Esophagus mucosa (tissue), 1 donor: Measurements from ENCODE around the gene MKI67. TPM values are rescaled to one million over a fixed set of nuclear protein-coding genes. Genes with fewer than 3 reads are reported as not detected.

Source experiments
- ATAC-seq: fragments of 200-7000 bp; cut with Tn5 transposase; one replicate; pipeline ENCODE4 v1.9.1; 2020
- total RNA-seq: library from RNA; stranded (reverse); gene quantifications from one replicate; pipeline ENCODE4 v1.2.4, GENCODE V29; 2023
- donor health status: DM: yes; HTN: yes; CAD: no.

The MKI67 gene
- total RNA-seq, 1 donor from 2014 or later = 51.7 TPM

GRCh38 chr10:128083191-128083895 is 42.9 kb downstream of the MKI67 start:
- no peak for ATAC-seq

- ATAC-seq = no peak
These were observed 44.5 kb downstream of the MKI67 start for GRCh38 chr10:128081720-128082119.

- ATAC-seq = no peak
These were observed 45.0 kb downstream of the MKI67 start for GRCh38 chr10:128081222-128081621.

GRCh38 chr10:128080641-128081040 is 45.6 kb downstream of the MKI67 start:
- no peak for ATAC-seq

GRCh38 chr10:128080231-128080630 is 46.0 kb downstream of the MKI67 start:
- no peak for ATAC-seq

- peak; percentile 56 for ATAC-seq
These were observed 47.9 kb downstream of the MKI67 start for GRCh38 chr10:128078136-128078969.

GRCh38 chr10:128077155-128077875 is 48.9 kb downstream of the MKI67 start:
- ATAC-seq = no peak

GRCh38 chr10:128074589-128074988 is 51.6 kb downstream of the MKI67 start:
- no peak for ATAC-seq

GRCh38 chr10:128073890-128074289 is 52.3 kb downstream of the MKI67 start:
- ATAC-seq = no peak

- no peak for ATAC-seq
These were observed 53.1 kb downstream of the MKI67 start for GRCh38 chr10:128072941-128073645.

GRCh38 chr10:128072046-128072445 is 54.2 kb downstream of the MKI67 start:
- ATAC-seq = no peak

GRCh38 chr10:128071417-128071782 is 54.8 kb downstream of the MKI67 start:
- ATAC-seq = no peak

GRCh38 chr10:128070721-128071416 is 55.4 kb downstream of the MKI67 start:
- ATAC-seq = no peak

- ATAC-seq = no peak
These were observed 56.1 kb downstream of the MKI67 start for GRCh38 chr10:128070161-128070560.

- peak; percentile 79 for ATAC-seq
These were observed 56.7 kb downstream of the MKI67 start for GRCh38 chr10:128069351-128070051.

GRCh38 chr10:128068398-128069285 is 57.6 kb downstream of the MKI67 start:
- no peak for ATAC-seq

- ATAC-seq = no peak
These were observed 58.4 kb downstream of the MKI67 start for GRCh38 chr10:128067691-128068397.

GRCh38 chr10:128066870-128067382 is 59.3 kb downstream of the MKI67 start:
- no peak for ATAC-seq

- no peak for ATAC-seq
These were observed 60.2 kb downstream of the MKI67 start for GRCh38 chr10:128065881-128066534.
